HG03457 (cell line): ENCODE results near the gene LENG8.
A peak's percentile ranks its signal among the peaks of the same experiment; 100 is the strongest.

Experiments
- ATAC-seq: cut with Tn5 transposase; IDR thresholded peaks from one replicate; pipeline ENCODE4 v1.9.1; 2021; ENCODE audit warnings: moderate number of reproducible peaks; ENCODE audit not compliant: unreplicated experiment

The LENG8 gene

GRCh38 chr19:54448774-54449700 is at the start of gene LENG8:
LENG8 (plus strand) TSS chr19:54449199; CDS start chr19:54451345, 2,146 bp downstream.
- peak; percentile 65 for ATAC-seq

- no peak for ATAC-seq
These were observed 48.1 kb upstream of the LENG8 start for GRCh38 chr19:54400913-54401312.

GRCh38 chr19:54403054-54403453 is 45.9 kb upstream of the LENG8 start:
- no peak for ATAC-seq

- no peak for ATAC-seq
These were observed 43.4 kb upstream of the LENG8 start for GRCh38 chr19:54405628-54406027.

GRCh38 chr19:54407780-54408179 is 41.2 kb upstream of the LENG8 start:
- ATAC-seq: no peak

GRCh38 chr19:54408456-54409026 is 40.5 kb upstream of the LENG8 start:
- ATAC-seq: no peak

GRCh38 chr19:54411033-54411432 is 38.0 kb upstream of the LENG8 start:
- ATAC-seq: no peak

- ATAC-seq: no peak
These were observed 36.1 kb upstream of the LENG8 start for GRCh38 chr19:54412877-54413276.

GRCh38 chr19:54414156-54414555 is 34.8 kb upstream of the LENG8 start:
- no peak for ATAC-seq

- ATAC-seq: no peak
These were observed 33.6 kb upstream of the LENG8 start, which contains the start of gene TTYH1 for GRCh38 chr19:54415208-54415900. TTYH1 (plus strand) TSS chr19:54415464; CDS start chr19:54415553, 89 bp downstream.

GRCh38 chr19:54415901-54416673 is 32.9 kb upstream of the LENG8 start:
- no peak for ATAC-seq

- no peak for ATAC-seq
These were observed 32.1 kb upstream of the LENG8 start for GRCh38 chr19:54416695-54417491.

GRCh38 chr19:54418030-54418929 is 30.7 kb upstream of the LENG8 start:
- ATAC-seq: no peak

GRCh38 chr19:54418930-54419800 is 29.8 kb upstream of the LENG8 start:
- ATAC-seq: no peak

- no peak for ATAC-seq
These were observed 29.0 kb upstream of the LENG8 start for GRCh38 chr19:54420068-54420382.

GRCh38 chr19:54420383-54421168 is 28.4 kb upstream of the LENG8 start:
- ATAC-seq: no peak

- no peak for ATAC-seq
These were observed 27.9 kb upstream of the LENG8 start for GRCh38 chr19:54421169-54421516.

GRCh38 chr19:54421521-54421920 is 27.5 kb upstream of the LENG8 start:
- no peak for ATAC-seq
